Measurements from ENCODE around the gene HAGH.

Gene HAGH

GRCh38 chr16:1785846-1786170 lies 40.8 kb downstream of the HAGH start:
- no peak for DNase-seq

- no peak for DNase-seq
Measured at GRCh38 chr16:1784977-1785845, 41.4 kb downstream of the HAGH start.

GRCh38 chr16:1782408-1783264 lies 44.0 kb downstream of the HAGH start, which contains the start of the genes NUBP2 and SPSB3:
NUBP2 (plus strand) TSS chr16:1782960; CDS start chr16:1783021, 61 bp downstream.
SPSB3 (minus strand) TSS chr16:1782571; CDS start chr16:1781483, 1,088 bp downstream.
- peak; percentile 90 for DNase-seq

GRCh38 chr16:1781758-1782407 lies 44.7 kb downstream of the HAGH start:
- no peak for DNase-seq

GRCh38 chr16:1781254-1781653 lies 45.4 kb downstream of the HAGH start:
- DNase-seq = no peak

- no peak for DNase-seq
Measured at GRCh38 chr16:1780677-1781072, 46.0 kb downstream of the HAGH start.

- DNase-seq = no peak
Measured at GRCh38 chr16:1779741-1780676, 46.6 kb downstream of the HAGH start.

- no peak for DNase-seq
Measured at GRCh38 chr16:1779234-1779701, 47.4 kb downstream of the HAGH start.

GRCh38 chr16:1778200-1779179 lies 48.1 kb downstream of the HAGH start:
- DNase-seq = no peak

- no peak for DNase-seq
Measured at GRCh38 chr16:1777375-1778199, 49.0 kb downstream of the HAGH start.

GRCh38 chr16:1776991-1777374 lies 49.6 kb downstream of the HAGH start:
- no peak for DNase-seq

GRCh38 chr16:1776672-1776955 lies 50.0 kb downstream of the HAGH start:
- DNase-seq = no peak

GRCh38 chr16:1775846-1776671 lies 50.6 kb downstream of the HAGH start:
- DNase-seq = no peak

- DNase-seq = no peak
Measured at GRCh38 chr16:1775006-1775845, 51.4 kb downstream of the HAGH start.

GRCh38 chr16:1774448-1774780 lies 52.2 kb downstream of the HAGH start:
- no peak for DNase-seq

- no peak for DNase-seq
Measured at GRCh38 chr16:1773703-1774447, 52.8 kb downstream of the HAGH start.

- peak; percentile 50 for DNase-seq
Measured at GRCh38 chr16:1772908-1773702, 53.5 kb downstream of the HAGH start, which contains the start of gene MRPS34. MRPS34 (minus strand) TSS chr16:1773134; CDS start chr16:1773119, 15 bp downstream.
